Activated CD4-positive, alpha-beta T cell treated with anti-CD3 and anti-CD28 coated beads, Interleukin-2, amount 50 U/mL, for 1 hour (primary cell): ENCODE results near the gene CACNB4.
"Not testable (repeated sequence)": the region's sequence is repeated elsewhere in the genome, so short reads cannot be mapped to it uniquely, and the experiment has no call there.

Experiments used
- DNase-seq: peaks from one replicate; pipeline ENCODE4 v3.0.0-alpha.2; 2020

Gene CACNB4

DNA sequence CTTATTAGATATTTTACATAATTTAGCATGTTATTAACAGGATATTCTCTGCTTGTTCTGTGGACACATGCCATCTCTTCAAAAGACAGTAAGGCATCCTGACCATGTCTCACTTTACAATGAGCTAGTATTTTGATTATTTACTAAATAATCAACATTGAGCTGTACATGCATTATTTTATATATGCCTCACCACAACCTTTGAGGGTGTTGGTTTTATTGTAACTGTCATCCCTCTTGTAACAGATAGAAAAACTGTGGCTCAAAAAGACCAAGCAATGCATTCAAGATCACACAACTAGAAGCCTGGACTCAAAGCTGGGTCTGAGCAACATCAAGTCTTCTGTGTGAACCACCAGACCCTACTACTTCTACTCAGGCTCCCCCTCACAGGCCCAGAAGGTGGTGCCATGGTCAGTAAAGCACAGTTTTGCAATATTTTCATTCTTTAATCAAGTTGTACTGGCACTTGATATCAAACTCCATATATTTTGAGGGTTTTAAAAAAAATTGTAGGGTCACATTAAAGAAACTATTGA is 165.5 kb downstream of the CACNB4 start:
- no peak for DNase-seq

DNA sequence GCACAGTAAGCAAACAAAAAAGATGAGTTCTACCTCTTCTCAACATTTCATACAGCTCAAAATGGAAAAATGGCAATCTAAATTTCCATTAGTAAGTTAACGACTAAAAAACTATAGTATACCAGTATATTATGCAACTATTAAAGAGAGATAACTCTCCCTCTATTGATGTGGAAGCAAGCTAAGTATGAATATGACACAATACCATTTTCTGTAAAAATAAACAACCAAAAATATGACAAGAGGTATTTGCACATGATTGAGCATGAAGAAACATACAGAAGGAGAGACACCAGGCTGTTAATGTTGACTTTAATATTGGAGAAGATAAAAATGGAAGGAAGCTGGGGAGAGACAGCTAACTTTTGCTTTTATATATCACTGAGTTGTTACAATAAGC is 167.1 kb downstream of the CACNB4 start:
- no peak for DNase-seq

DNA sequence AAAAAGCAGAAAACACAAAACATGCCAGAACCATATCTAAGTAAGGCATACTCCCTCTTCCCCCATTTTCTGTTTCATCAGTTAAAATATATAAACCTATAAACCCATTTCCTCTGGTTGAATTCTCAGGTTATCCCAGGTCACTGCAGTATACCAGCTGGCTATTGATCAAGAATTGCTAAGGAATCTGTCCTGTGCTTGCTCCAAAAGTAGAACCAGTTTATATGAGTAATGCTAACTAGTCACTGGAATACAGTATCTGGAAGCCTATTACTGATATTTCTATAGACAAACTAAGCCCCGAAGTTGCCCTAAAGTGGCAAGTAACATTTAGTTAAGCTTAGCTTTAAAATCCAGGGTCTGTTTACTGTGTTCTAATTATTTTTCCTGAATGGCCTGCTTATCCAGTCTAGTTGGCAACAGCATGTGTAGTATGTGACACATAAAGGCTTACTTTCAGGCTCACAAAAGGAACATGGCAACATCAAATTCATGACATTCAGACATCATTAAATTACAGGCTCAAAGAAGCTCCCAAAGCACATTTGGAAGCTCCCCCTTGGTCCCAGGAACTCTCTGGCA is 167.7 kb downstream of the CACNB4 start:
- DNase-seq, result no peak

DNA sequence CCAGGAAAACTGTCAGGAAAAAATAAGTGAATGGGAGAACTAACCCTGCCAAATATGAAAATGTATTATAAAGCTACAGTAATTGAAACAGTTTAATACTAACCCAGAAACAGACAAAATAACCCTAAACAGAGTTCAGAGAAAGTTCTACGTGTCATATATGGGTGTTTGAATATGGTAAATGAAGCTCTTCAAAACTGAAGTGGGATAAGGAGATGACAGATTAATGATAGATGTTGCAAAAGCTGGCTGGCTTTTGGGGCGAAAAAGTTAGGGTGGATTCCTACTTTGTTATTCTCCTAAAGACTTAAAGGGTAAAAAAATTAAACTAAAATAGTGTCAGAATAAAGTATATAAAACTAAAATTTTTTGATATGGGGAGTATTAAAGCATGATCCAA is 168.8 kb downstream of the CACNB4 start:
- DNase-seq, result no peak

DNA sequence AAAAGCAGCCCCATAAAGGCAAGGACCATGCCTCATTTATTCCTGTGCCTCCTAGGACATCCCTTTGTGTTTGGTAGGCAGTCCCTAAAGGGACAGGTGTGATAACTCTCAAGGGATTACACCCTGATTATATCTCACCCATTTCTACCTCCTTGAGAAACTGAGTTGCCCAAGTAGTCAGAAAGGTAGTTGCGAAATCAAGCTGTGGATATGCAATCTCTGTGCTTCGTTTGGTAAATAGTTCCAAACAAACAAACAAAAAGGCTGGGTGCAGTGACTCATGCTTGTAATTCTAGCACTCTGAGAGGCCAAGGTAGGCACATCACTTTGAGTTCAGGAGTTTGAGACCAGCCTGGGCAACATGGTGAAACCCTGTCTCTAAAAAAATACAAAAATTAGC is 170.5 kb downstream of the CACNB4 start:
- no peak for DNase-seq

DNA sequence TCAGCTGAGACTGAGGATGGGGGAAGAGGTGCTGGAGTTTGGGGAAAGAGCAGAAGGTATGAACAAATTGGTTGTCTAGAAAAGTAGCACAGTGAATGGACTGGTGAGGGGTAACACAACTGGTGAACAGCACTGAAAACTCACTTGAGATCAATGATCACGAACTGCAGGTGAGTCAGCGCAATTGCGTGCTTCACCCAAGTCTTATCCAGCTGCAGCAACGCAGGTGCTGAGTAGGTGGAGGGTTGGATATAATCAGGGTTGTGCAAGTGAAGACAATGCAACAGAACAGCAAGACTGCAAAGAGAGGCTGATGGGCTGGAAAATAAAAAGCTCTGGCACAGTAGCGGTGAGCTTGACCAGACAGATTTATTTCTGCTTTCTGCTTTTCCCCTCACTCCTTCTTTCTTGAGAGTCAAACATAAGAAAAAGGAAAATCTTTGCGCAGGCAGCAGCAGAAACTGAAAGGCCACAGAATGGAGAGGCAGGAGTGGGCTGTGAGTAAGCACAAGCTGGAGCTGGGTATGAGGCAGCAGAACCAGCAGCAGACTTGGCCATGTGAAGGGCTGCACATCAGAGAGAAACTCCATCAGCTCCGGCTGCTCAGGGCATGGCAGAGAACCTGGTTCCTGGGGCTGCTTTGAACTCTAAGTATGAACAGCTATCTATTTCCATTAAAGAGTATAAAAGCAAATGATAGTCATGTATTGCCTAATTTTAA is 171.2 kb downstream of the CACNB4 start:
- no peak for DNase-seq

DNA sequence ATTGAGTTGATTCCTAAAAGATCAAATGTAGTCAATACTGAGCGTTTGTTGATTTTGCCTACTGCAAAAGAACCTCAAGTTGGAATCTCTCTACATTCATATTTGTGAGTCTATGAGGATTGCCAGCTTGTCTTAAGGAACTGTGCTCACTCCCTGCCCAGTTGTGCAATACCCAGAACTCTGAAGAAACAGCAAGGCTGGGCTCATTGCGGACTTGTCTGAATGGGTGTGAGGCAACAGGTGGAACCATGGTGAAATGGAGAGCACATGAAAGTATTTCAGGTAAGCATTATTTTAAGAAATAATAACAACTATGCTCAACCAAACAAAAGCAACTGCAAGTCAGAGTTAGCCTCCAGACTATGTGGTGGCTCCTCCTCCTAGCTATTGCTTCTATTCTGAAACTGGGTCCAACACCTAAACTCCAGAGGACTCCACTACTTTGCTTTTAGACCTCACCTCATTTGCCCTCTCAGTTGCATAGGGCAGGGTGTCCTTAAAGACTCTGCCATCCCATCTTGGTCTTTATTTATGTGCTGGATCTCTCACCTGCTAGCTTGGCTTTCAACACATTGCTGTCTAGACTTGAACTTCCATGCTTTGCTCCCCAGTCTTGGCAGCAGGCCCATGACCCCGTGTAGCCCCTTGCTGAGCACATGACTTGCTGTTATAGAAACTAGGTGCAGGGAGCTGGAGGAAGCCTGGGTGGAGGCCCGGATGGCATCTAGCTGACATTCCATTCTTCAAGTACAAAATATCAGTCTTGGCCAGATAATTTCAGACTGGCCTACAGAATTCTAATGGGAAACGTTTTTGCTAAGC is 175.8 kb downstream of the CACNB4 start:
- DNase-seq, result no peak

DNA sequence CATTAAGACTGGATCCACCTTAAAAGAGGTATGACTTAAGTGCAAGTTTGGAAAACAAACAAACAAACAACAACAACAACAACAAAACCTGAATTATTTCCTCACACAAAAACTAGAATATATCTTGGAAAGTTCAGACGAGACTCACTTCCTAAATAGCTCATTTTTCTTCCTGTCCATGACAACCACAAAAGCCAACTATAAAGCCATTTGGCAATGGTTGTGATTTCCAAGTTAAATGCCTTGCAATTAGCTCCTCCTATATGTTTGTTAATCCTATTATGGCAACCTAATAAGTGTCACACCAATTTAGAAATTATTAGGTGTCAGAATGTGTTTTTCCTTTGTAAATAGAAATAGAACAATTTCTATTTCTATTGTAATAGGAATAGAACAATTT is 179.1 kb downstream of the CACNB4 start:
- DNase-seq, result no peak

DNA sequence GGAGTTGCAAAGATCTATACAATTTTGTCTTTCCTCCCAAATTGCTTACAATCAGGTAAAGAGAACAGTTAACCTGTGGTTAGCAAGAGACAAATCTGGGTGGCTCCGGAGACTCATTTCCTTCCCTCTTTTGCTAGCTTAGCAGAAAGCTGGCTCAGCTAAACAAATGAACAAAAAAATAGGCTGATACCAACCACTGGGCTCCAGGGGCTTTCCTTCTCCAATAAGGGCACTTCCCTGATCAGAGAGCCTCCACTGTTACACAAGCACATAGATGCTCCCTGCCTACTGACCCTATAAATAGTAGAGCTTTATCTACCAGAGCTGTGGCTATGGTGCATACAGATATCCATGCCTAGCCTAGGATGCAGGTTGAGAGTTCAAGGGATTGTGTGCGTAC is 180.5 kb downstream of the CACNB4 start:
- DNase-seq, result no peak

DNA sequence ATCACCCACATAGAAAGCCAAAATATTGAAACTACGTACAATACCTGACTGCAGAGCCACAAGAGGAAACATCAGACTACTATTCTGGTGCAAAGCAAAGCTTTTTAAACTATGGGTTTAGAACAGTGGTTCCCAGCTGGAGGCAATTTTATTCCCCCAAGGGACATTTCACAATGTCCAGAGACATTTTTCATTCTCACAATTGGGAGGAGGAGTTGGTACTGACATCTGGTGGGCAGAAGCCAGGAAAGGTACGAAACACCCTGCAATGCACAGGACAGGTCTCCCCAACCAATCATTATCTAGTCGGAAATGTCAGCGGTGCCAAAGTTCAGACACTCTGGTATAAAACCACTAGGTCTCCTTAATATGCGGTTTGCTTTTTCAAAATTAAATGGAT is 182.2 kb downstream of the CACNB4 start:
- DNase-seq, result no peak

DNA sequence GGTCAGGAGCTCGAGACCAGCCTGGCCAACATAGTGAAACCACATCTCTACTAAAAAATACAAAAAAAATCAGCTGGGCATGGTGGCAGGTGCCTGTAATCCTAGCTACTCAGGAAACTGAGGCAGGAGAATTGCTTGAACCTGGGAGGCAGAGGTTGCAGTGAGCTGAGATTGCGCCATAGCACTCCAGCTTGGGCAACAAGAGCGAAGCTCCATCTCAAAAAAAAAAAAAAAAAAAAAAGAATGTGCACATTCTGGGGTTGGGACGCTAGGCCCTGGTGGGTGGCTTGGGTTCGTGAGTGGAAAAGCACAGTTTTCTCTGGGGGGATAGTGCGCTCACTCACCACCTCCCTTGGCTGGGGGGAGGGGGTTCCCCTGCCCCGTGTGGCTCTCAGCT is 183.2 kb downstream of the CACNB4 start:
- DNase-seq, result not testable (repeated sequence)

DNA sequence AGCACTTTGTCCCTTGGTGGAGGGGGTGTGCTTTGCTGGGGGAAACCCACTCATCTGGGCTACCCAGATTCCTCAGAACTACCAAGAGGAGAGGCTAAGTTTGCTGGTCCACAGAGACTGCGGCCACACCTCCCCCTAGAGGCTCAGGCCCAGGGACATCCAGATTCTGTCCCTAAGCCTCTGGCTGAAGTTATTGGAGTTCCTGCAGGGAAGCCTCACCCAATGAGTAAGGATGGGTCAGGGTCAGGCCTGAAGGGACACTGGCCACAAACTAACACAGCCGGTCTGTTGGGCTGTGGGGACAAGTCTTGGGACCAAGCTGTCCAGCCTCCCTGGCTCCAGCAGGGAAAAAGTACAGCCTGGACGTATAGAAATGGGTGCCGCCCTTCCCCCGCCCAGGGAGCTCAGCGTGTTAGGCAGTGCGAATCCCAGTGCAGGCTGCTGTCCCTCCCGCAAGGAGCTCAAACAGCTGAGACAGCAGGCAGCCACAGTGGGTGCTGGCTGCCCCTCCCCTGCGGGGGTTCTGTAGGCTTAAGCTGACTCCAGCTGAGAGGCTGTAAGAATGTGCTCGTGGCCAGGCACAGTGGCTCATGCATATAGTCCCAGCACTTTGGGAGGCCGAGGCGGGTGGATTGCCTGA is 183.7 kb downstream of the CACNB4 start:
- no peak for DNase-seq

DNA sequence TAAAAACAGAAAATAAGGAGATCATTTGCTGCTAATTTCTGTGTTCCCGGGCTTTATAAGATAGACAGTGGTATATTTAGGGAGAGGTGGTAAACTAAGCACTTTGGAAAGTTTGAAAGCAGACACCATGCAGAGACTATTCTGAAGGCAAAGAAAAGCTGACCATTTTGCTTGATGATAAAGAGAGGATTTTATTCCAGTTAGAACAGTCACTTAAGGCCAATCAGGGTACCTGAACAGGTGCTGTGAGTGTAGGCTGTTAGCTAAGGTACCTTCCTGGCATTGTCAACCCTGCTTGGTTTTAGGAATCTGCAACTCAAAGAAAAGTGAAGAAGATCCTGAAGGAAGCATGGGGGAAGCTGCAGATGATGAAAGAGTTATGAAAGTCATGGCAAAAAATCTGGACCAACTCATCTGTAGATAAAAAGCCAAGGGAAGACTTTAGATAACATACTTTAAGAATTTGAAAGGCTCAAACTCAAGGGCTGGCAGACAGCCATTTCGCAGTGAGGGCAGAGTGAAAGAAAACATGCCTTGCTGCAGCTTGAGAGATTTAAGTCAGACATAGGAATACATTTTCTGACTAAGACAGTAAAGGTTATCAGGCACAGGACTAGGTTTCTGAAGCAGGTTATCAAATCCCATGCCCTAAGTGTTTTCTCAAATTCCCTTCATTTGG is 190.5 kb downstream of the CACNB4 start:
- no peak for DNase-seq

DNA sequence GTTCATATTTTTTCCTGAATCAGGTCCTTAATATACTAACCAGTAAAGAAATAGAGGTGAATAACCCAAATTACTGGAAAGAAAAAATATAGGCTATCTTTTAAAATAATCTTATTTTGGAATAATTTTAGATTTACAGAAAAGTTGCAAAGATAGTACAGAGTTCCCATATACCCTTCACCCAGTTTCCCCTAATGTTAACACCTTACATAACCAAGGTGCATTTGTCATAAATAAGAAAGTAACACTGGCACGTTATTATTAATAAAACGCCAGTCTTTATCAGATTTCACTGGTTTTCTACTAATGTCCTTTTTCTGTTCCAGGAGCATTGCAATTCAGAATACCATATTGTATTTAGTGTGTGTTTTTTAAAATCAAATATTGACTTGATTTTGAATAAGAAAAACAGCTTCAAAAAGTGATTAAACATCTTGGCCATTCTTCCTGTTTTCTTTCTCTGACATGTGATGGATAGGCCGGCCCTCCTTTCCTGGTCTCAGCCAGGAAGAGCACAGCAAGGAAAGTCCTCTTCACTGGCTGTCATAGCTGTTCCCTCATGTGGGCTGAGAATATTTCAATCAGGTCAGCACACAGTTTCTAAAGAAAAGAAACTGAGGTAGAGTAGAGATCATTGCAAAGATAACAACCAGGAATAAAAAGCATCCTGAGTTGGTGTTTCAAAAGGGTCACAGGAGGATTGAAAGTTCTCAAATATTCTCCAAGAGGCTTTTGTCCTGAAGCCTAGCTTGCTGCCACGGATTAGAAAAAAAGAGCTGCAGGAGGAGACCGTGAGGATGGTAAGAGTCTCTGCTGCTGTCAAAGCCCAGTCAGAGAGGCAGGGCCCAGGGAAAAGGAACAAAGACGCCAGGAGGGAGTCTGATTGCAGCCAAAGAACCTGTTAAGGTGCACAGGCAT is 191.3 kb downstream of the CACNB4 start:
- DNase-seq, result no peak

DNA sequence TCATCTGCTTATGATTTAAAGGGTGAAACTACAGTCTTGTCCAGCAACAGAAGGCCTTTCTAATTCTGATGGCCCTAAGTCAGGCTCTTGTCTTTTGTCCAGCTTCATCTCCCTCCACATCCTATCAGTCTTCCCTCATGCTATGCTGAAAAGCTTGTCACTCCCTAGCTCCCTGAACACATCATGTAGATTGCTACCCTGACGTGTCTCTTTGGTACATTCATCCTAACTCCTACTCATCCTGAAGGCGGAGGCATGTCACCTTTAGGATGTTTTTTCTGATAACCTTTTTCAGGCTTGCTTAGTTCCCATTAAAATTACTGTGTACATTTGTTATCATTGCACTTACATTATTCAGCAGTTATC is 192.2 kb downstream of the CACNB4 start:
- DNase-seq, result no peak

DNA sequence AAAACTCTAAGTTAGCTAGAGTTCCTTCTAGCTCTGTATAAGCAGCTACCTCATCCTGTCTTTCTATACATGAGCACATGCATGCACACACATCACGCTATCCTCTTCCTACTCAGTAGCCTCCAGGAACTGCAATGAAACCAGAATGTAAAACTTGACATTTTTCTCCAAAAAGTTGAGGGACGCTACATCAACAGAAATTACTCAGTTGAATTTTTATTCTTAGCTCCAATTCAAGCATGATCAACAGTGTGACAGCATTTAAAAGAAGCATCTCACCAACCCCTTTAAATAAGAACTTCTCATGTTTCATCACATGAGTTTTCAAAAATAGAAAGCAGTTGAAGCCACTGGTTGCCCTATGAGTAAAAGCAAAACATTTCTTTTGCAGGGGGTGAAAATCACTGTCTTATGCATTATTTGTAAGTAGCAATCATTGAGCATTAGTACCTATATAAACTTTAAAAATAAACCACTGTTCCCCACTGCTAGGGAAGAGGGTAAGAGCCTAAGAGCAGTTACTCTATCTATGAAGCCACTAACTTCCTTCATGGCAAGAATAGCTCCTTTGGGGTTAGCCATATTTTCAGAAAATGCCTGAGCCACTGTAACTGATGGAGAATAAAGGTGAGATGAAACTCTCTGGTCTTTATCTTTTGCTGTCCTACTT is 192.7 kb downstream of the CACNB4 start:
- DNase-seq, result no peak

DNA sequence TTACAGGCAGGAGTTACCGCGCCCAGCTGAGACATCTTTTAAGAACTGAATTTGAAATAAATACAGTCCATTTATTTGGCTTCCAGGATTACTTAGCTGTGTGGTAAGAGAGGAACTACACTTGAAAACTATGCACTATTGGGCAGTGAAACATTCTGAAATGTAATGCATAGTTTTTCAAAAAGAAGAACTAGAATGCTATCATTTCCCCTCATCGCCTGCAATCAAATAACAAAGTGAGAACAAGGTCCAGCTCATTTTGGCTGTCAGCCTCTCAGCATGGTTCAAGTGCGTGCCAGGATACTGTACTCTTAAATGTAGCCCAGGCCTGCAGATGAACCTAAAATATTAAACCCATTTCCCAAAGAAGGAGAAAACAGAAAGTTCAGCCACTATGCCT is 194.0 kb downstream of the CACNB4 start:
- DNase-seq, result no peak

DNA sequence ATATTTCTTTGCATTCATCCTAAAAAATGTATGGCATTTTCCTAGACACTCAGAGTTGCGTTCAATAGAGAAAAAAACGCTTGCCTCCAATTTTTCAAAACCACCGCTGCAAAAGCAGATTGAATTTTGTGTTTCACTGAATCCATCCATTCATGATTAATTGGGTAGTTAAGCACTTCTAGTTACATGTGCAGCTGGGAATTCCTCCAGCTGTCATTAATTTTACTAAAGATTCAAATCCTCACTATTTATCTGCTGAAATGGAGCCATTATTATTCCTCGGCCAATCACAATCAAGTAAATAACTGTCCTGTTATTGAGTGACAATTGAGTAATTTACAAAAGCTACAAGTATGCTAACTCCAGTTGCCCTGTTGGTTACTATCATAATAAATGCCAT is 194.8 kb downstream of the CACNB4 start:
- DNase-seq, result no peak

DNA sequence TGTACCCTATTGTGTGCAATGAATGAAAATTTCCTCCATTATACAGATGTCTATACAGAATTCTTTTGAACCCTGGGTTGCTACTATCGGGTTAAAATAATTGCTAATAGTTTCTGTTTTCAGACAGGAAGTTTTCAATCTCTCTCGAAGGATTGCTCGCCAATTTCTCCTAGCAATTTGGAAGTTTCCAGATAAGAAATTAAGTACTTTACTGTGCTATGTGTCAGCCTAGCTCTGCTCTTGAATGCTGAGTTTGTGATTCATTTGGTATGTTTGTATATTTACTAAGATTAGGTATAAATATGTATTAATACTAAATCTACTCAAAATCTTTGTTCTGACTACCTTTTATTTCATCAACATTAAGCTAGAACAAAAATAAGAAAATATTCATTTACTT is 196.0 kb downstream of the CACNB4 start:
- DNase-seq, result no peak

DNA sequence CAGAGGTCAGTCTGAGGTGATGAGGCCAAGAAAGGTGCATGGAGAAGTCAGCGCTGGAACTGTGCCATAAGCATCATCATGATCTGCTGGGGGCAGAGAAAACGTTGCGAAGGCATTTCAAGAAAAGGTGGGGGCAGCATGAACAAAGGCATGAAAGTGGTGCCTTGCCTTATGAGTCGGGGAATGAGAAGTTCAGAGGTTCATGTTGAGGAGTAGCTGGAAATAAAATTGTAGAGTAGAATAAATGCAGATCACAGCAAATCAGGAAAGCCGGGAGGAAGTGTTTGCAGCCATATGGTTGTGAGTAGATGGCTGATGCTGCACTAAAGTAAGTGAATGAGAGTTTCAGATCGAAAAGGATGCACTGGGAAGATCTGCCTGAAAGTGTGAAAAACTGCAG is 198.5 kb downstream of the CACNB4 start:
- no peak for DNase-seq

DNA sequence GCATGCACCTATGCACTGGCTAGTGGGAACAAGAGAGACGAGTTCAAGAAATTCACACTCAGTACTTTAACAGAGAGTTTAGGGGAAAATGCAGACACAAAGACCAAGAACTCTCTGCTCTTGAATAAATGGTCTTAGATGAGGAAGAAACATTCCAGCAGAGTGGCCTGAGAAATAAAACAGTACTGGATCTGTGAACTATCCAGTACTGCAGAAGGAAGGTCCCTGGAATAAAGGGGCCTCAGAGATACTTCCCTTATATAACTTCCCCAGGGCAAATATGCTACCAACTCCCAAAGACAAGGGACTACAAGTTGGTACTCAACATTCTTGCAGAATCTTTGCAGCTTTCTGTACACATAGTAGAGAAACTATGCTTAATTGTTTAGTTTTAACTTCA is 199.7 kb downstream of the CACNB4 start:
- no peak for DNase-seq
